ENCODE data around the gene TMEM208. TPM values are rescaled to one million over a fixed set of nuclear protein-coding genes. Genes with fewer than 3 reads are reported as not detected.

TMEM208 gene
- total RNA-seq, 1 donor from 2014 or later: 72.4 TPM

DNA sequence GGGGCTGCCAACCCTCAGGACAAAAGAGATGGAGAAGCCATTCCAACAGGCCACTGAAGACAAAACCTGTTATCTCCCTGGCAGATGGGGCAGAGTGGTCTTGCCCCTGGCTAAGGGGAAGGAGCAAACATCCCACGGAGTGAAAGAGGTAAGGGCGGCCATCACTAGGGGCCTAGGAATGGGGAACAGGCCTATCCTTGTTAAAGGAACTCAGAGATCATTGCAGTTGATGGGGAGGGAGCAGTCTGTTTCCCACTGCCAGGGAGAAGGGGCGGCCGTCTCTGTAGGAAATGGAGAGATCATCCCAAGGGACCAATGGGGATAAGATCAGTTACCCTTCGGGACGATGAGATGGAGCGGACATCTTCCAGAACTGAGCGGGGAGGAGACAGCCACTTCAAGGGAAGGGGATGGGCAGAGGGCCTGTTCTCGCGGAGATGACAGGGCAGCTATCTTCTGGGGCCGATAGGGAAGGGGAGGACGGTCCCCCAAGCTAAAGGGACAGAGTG, 581 bp upstream of the TMEM208 start:
- peak overlapping the region; percentile 98 for H3K4me3 Mint-ChIP-seq
- no peaks in the 10 kb centered on the region for H3K9me3 Mint-ChIP-seq
- H3K4me1 Mint-ChIP-seq (ENCODE audit: low read depth): peaks cover 43% of the 10 kb centered on the region
- DNase-seq (ENCODE audit: low spot score): no peak
- peak overlapping the region; percentile 94 for H3K27ac Mint-ChIP-seq
- intact Hi-C loops (cut with micrococcal nuclease): loop anchor here (1.0 to 5.0 kb wide), 7 partner anchors 10 to 620 kb away; partner anchors contain the start of genes ACD, E2F4, NUTF2 and PARD6A
- no peaks in the 10 kb centered on the region for H3K27me3 Mint-ChIP-seq (ENCODE audit: insufficient read depth)
- peaks cover 27% of the 10 kb centered on the region for H3K36me3 Mint-ChIP-seq (ENCODE audit: low read depth)

DNA sequence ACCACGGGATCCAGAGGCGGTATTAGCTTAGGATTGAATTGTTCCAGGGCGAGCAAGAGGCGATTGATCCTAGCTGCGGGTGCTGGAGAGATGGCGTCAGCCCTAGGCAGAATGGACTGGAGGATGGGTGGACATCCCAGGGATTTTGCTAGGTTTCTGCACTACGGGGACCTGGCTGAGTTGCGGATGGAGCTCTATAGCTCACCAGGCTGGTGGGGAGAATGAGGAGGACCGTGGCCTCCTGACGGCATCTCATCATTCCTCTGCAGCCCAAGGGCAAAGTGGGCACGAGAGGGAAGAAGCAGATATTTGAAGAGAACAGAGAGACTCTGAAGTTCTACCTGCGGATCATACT, 614 bp downstream of the TMEM208 start:
- peak overlapping the region; percentile 94 for H3K27ac Mint-ChIP-seq
- DNase-seq (ENCODE audit: low spot score): no peak
- no peaks in the 10 kb centered on the region for H3K27me3 Mint-ChIP-seq (ENCODE audit: insufficient read depth)
- peak overlapping the region; percentile 98 for H3K4me3 Mint-ChIP-seq
- intact Hi-C loops (cut with micrococcal nuclease): loop anchor here (1.0 to 5.0 kb wide), 5 partner anchors 17 to 435 kb away; partner anchors contain the start of genes ACD, ATP6V0D1, MATCAP1 and PARD6A
- H3K36me3 Mint-ChIP-seq (ENCODE audit: low read depth): peaks cover 27% of the 10 kb centered on the region
- H3K4me1 Mint-ChIP-seq (ENCODE audit: low read depth): peaks cover 43% of the 10 kb centered on the region
- no peaks in the 10 kb centered on the region for H3K9me3 Mint-ChIP-seq

DNA sequence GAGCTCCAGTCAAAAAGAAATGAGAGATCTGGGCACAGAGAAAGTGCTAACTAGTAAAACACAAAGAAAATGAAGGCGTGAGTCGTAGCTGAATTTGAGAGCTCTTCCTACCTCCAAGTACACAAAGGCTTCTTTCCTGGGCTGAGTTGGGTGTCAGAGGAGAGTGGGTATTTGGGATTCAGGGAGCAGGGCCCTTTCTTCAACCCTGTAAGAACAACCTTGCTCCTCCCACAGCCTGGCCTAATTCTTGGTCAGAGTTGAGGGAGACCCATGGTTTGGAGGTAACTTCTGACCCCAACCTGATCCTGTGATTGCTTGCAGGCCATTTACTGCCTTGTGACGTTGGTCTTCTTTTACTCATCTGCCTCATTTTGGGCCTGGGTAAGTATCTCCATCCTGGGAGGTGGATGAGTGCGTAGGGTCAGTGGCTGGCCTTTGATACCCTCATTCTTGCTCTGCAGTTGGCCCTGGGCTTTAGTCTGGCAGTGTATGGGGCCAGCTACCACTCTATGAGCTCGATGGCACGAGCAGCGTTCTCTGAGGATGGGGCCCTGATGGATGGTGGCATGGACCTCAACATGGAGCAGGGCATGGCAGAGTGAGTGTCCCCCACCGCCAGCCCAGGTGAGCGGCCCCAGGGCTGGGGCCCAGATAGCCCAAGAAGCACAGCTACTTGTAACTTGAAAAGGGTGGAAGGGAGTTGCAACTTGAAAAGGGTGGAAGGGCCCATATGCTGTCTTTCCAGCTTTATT, 1.3 kb downstream of the TMEM208 start:
- Mint-ChIP-seq H3K4me3 (peak overlapping the region; percentile 98), H3K27me3 (ENCODE audit: insufficient read depth) (no peaks in the 10 kb centered on the region), H3K27ac (peak overlapping the region; percentile 94), H3K36me3 (ENCODE audit: low read depth) (peaks cover 29% of the 10 kb centered on the region), H3K4me1 (ENCODE audit: low read depth) (peaks cover 43% of the 10 kb centered on the region), H3K9me3 (no peaks in the 10 kb centered on the region)
- intact Hi-C loops (cut with micrococcal nuclease): loop anchor here (5.0 kb wide), 1 partner anchor 434 kb away; the partner anchor contains the start of genes ACD and PARD6A
- no peak for DNase-seq (ENCODE audit: low spot score)

DNA sequence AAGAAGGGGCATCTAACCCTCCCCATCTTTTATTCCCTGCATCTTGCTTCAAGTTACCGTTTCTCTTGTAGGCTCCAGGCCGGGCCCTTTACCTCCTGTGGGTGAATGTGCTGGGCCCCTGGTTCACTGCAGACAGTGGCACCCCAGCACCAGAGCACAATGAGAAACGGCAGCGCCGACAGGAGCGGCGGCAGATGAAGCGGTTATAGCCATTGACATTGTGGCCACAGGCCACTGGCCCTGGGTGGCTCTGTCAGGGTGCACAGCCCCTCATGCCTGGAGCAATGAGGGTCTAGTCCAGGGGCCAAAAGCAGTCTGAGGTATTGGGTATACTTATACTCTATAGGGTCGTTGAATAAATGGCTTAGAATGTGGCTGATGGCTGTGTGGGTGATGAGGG, 2.0 kb downstream of the TMEM208 start:
- peak overlapping the region; percentile 71 for H3K4me3 Mint-ChIP-seq
- no peak overlapping the region for H3K27ac Mint-ChIP-seq

DNA sequence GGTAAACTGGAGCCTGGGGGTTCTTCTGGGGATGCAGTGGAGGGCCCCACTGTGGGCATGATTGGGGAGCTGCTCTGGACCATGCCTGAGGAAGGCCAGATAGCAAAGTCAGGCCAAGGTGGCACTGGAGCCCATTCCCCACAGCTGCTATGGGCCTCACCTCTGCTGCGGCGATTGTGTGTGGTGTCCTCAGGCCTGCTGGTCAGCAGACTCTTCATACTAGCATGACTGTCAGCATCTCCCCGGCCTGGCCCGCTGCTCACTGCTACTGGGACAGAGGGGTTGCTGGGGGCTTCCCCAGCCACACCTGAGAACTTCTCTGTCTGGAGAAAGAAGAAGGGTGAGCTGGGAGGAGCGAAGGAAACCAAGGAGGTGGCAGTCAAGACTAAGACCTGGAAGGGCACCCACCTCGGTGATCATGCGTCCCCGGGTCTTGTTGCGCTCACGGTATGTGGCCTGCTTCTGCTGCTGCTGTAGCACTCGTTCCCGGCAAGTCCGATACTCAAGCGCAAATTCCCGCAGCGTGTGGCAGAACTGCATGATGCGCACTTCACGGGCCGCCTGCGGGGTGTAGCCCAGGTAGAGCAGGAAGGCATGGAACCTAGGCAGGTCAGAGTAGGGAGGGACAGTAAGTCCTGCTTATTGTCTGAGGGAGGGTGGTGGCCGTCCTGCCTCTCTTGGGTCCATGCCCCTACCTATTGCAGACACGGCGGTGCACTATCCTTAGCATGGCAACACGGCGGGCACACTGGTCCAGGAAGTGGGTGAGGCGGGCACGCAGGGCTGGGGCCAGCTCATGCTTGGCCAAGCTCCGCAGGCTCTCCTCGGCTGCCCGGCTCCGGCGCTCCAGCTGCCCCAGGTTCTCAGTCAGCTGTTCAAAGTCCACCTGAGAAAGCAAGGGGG, 3.2 kb downstream of the TMEM208 start:
- Mint-ChIP-seq H3K4me1 (ENCODE audit: low read depth) (peaks cover 24% of the 10 kb centered on the region), H3K36me3 (ENCODE audit: low read depth) (peaks cover 36% of the 10 kb centered on the region), H3K27ac (no peak overlapping the region), H3K27me3 (ENCODE audit: insufficient read depth) (no peaks in the 10 kb centered on the region), H3K9me3 (no peaks in the 10 kb centered on the region), H3K4me3 (no peak overlapping the region)
- no peak for DNase-seq (ENCODE audit: low spot score)
- intact Hi-C loops (cut with micrococcal nuclease): loop anchor here (5.0 kb wide), 1 partner anchor 432 kb away; the partner anchor contains the start of genes ACD and PARD6A

More for the DNA sequence above, 2.0 kb downstream of the TMEM208 start:
- no peaks in the 10 kb centered on the region for H3K9me3 Mint-ChIP-seq
- intact Hi-C loops (cut with micrococcal nuclease): loop anchor here (5.0 kb wide), 1 partner anchor 433 kb away; the partner anchor contains the start of genes ACD and PARD6A
- peaks cover 36% of the 10 kb centered on the region for H3K4me1 Mint-ChIP-seq (ENCODE audit: low read depth)
- H3K27me3 Mint-ChIP-seq (ENCODE audit: insufficient read depth): no peaks in the 10 kb centered on the region
- no peak for DNase-seq (ENCODE audit: low spot score)
- H3K36me3 Mint-ChIP-seq (ENCODE audit: low read depth): peaks cover 32% of the 10 kb centered on the region

DNA sequence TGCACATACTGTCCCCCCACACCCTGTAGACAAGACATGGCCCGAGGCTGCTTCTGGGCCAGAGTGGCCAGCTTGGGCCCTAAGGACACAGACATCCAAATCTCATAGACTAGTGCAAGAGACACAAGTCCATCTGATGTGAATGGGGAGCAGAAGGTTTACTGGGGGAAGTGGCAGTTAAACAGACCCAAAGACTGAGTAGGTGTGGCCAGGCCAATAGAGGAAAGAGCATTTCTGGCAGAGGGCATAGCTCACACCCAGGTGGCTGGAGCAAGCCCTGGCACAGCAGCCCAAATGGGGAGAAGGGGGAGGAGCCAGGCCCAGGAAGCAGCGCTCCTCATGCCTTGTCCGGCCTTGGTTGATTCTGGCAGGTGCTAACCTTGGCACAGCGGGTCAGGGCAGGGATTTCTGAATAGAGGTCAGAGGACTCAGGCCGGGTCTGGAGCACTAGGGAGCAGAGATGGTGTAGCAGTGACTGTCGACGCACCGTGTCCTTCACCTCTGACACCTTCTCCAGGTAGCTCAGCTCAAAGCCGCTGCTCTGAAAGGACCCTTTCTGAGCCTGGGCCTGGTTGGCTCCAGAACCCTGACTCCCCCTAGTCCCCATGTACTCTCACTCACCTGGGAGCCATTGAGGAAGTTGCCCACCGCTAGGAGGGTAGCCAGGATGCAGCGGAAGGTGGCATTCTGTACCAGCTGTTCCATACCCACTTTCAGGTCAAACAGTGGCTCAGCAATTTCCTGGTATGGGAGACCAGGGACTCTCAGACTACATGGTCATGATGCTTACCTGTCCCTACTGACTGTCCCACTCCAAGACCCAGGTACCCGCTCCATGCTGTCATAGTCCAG, 4.1 kb downstream of the TMEM208 start:
- H3K4me1 Mint-ChIP-seq (ENCODE audit: low read depth): peaks cover 15% of the 10 kb centered on the region
- intact Hi-C loops (cut with micrococcal nuclease): no loop called here
- no peak overlapping the region for H3K27ac Mint-ChIP-seq
- no peak overlapping the region for H3K4me3 Mint-ChIP-seq
- H3K36me3 Mint-ChIP-seq (ENCODE audit: low read depth): peaks cover 38% of the 10 kb centered on the region
- H3K9me3 Mint-ChIP-seq: no peaks in the 10 kb centered on the region
- H3K27me3 Mint-ChIP-seq (ENCODE audit: insufficient read depth): no peaks in the 10 kb centered on the region
- DNase-seq (ENCODE audit: low spot score): no peak

DNA sequence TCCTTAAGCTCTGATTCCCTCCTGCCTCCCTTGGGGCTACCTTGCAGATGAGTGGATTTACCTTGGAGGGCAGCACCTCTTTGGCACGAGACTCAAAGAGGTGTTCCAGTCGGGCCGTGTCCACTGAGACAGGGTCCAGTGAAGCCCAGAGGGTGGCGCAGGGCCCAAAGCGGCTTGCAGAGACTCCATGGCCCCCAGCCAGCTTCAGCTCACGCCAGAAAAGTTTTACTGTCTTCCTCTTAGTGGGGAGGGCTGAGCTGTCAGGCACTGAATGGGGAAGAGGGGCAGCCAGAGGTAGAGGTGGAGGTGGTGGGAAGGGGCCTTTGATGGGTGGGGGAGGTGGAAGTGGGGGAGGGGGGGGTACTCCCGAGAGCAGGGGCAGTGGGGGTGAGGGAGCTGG, 6.7 kb downstream of the TMEM208 start:
- no peak for DNase-seq (ENCODE audit: low spot score)
- H3K36me3 Mint-ChIP-seq (ENCODE audit: low read depth): peaks cover 37% of the 10 kb centered on the region
- no peak overlapping the region for H3K4me3 Mint-ChIP-seq
- H3K4me1 Mint-ChIP-seq (ENCODE audit: low read depth): no peaks in the 10 kb centered on the region
- no peaks in the 10 kb centered on the region for H3K27me3 Mint-ChIP-seq (ENCODE audit: insufficient read depth)
- H3K27ac Mint-ChIP-seq: no peak overlapping the region
- intact Hi-C loops (cut with micrococcal nuclease): no loop called here
- H3K9me3 Mint-ChIP-seq: no peaks in the 10 kb centered on the region

DNA sequence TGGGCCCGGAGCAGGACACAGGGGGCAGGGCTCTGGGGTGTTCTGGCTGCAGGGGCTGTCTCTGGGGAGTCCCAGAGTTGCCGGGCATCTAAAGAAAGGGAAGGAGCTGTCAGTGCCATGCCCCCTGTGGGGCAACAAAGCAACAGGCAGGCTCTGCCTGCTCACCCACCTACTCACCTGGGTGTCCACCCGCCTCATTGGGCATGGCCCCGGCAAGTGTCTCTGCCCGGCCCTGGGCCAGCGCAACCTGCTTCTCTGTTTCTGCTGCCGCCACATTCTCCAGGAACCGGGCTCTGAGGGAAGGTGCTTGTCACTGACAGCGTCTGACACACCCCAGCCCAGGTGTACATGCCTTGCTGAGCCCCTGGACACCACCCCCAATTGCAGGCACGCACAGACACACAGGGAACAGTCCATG, 7.3 kb downstream of the TMEM208 start:
- Mint-ChIP-seq H3K4me1 (ENCODE audit: low read depth) (peaks cover 3% of the 10 kb centered on the region), H3K36me3 (ENCODE audit: low read depth) (peaks cover 33% of the 10 kb centered on the region), H3K9me3 (no peaks in the 10 kb centered on the region), H3K27me3 (ENCODE audit: insufficient read depth) (no peaks in the 10 kb centered on the region), H3K27ac (no peak overlapping the region), H3K4me3 (no peak overlapping the region)
- intact Hi-C loops (cut with micrococcal nuclease): no loop called here
- DNase-seq (ENCODE audit: low spot score): no peak

DNA sequence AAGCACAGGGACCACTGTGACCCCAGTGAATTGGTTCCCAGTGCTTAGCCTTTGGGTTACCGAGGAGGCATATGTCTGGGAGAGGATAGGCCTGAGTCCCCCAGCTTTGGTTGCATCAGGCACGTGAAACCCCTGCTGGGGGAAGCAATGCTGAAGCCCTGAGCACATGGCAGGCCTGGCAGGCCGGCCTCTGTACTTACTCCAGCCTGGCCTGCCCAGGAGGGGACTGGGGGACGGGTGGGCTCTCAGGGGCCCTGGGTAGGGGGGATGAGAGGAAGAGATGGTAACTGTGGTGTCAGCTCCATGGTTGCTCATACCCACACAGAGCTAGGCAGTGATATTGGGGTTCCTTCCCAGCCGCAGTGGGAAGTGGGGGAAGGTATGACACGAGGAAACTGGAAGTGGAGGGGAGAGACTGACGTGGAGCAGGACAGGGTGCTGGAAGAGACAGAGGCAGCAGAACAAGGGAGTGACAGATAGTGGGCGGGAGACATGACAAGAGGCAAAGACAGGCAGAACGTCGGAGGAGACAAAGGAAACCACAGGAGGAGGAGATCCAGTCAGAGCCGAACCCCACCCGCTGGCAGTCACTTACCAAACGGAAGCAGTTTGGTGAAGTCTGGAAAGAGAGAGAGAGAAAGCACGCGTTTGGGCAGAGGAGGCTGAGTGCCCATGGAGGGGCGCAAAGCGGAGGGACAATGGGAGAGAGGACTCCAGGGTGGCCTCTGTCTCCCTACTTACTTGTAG, 9.1 kb downstream of the TMEM208 start:
- intact Hi-C loops (cut with micrococcal nuclease): loop anchor here (1.0 kb wide), 2 partner anchors 8 to 10 kb away; no protein-coding TSS in a partner anchor
- DNase-seq (ENCODE audit: low spot score): no peak
- Mint-ChIP-seq H3K4me3 (peak overlapping the region; percentile 31), H3K9me3 (no peaks in the 10 kb centered on the region), H3K27me3 (ENCODE audit: insufficient read depth) (no peaks in the 10 kb centered on the region), H3K4me1 (ENCODE audit: low read depth) (peaks cover 10% of the 10 kb centered on the region), H3K27ac (peak overlapping the region; percentile 80), H3K36me3 (ENCODE audit: low read depth) (peaks cover 27% of the 10 kb centered on the region)

DNA sequence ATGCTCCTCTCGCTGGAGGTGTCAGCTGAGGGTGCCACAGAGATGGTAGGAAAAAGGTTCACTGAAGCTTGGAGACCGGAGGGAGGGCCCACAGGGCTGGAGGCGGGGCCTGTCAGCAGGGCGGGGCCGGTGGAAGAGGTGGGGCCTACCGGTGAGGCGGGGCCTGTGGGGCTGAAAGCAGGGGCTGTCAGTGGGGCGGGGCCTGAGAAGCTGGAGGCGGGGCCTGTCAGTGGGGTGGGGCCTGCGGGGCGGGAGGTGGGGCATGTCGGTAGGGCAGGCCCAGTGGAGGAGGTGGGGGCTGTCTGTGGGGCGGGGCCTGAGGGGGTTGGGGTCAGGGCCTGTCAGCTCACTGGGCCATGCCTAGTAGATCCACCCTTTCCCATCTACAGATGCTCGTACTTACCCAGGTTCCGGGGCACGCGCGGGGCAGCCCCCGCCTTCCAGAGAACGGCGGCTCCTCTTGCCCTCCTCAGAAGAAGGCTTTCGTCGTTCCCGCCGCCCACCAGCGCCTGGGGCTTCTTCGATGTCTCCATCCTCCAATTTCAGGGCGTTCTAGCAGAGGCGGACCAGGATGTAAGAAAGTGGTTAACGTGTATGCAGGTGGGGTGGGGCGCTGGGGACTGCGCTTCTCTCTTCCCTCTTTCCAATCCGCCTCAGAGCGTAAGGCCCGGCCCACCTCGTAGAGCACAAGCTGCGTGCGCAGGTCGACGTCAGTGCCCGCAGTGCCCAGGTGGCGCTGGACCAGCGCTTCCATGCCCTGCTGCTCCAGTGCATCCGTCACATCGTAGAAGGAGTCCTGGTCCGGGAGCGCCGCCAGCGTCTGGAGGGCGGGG, 9.8 kb downstream of the TMEM208 start:
- Mint-ChIP-seq H3K4me3 (peak overlapping the region; percentile 31), H3K27me3 (ENCODE audit: insufficient read depth) (no peaks in the 10 kb centered on the region), H3K36me3 (ENCODE audit: low read depth) (peaks cover 29% of the 10 kb centered on the region), H3K27ac (peak overlapping the region; percentile 80), H3K4me1 (ENCODE audit: low read depth) (peaks cover 17% of the 10 kb centered on the region), H3K9me3 (no peaks in the 10 kb centered on the region)
- DNase-seq (ENCODE audit: low spot score): peak; percentile 73
- intact Hi-C loops (cut with micrococcal nuclease): loop anchor here (1.0 kb wide), 2 partner anchors 8 to 10 kb away; no protein-coding TSS in a partner anchor
